DMS 273 (cell line): ENCODE data around the gene UPK2.
A peak's percentile ranks its signal among the peaks of the same experiment; 100 is the strongest.
"Not testable (repeated sequence)": the region's sequence is repeated elsewhere in the genome, so short reads cannot be mapped to it uniquely, and the experiment has no call there.

Experiments
- DNase-seq: peaks from one replicate; lab custom pipeline; 2025; ENCODE audit not compliant: unreplicated experiment; lab: John Stamatoyannopoulos, UW

UPK2 gene

DNA sequence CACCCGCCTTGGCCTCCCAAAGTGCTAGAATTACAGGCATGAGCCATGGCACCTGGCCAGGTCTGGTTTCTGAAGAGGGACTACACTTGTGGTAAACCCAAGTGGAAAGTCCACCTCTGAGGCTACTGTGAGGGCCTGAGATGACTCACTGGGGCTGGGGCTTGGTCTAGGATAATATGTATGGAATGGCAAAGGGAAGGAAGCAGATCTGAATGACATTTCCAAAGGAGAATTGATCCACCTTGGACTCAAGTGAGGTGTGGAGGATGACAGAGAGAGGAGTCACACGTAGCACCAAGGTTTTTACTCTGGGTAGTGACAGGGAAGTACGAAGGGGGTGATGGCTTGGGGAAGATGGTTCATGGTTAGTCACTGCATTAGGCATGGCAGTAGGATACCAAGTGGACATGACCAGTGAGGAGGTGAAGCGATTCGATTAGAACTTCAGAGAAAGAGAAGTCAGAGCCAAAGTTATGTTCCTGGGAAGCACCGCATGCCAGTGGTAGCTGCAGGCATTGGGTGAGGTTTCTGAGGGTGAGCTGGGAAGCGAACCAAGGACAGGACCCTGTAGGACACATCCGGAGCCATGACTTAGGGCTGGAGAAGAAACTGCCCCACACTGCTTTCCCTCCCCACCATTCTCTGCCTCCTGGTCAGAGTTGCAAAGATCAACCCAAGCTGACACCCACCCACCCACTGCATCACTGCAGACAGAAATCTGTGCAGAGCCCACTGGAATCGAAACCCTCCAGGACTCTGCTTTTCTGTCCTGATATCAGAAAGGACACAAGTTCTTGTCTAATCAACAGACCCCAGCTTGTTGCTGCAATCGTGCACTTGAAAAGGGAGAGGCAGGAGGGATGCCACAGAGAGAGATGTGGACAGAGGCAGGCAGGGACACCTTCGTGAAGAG, 17.4 kb upstream of the UPK2 start:
- no peak for DNase-seq

DNA sequence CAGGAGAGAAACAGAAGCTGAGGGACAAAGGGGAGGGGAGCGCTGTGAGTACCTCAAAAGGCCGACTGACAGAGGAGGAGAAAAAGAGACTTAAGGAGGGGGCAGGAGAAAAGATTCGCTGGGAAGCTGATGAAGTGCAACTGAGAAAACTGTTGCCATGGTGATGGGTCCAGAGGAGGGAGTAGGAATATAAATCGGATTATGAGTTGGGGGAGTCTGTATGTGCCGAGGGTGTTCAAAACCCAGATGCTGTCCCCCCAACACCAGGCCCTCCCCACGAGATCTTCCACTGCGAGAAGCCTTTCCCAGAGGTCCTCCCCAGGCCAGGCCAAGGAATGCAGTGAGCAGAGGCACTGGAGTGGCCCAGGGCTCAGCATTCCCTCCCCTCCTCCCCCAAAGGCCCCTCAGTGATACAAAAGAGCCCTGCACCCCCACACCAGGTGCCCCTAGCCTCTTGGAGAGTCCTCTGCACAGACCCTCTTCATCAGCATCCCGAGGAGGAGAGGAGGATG, 16.6 kb upstream of the UPK2 start:
- no peak for DNase-seq

DNA sequence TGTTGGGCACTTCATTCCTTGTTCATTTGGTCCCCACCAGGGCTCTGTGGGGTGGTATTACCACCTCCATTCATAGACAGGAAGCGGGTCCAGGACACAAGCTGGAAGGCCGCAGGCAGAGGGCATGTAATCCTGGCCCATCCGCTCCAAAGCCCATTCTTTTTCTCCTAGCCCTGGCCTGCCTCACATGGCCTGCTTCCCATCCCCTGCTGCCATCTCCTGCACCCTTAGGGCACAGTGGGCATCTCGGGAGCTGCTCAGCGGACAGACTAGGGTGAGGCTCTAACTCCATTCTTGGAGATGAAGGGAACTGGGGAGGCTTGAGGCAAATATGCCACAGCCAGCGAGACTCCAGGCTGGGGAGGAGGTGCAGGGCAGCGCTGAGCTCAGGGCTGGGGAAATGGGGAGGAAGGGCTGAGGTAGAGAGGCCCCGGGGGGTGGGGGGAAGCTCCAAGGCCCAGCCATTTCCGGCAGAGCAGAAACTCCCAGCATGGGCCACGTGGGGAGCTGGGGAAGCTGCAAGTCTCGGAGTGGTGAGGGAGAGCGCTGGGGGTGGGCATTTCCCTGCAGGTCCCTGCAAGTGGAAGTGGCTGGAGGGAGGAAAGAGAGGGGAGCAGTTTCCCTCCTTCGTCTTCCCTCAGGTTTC, 16.0 kb upstream of the UPK2 start:
- no peak for DNase-seq

DNA sequence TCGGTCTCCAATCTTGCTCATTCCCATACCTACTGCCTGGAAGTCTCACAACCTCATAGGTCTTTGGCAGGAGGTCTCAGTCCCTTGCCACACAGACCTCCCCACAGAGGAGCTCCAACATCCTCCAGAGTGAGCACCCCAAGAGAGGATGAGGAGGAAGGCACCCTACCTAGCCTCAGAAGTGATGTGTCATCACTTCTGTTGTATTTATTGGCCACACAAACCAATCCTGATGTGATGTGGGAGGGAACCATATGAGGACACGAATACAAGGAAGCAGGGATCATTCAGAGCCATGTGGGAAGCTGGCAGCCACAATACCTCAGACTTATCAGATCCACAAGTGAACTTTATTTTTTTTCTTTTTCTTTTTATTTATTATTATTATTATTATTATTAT, 9.0 kb upstream of the UPK2 start:
- DNase-seq = no peak

DNA sequence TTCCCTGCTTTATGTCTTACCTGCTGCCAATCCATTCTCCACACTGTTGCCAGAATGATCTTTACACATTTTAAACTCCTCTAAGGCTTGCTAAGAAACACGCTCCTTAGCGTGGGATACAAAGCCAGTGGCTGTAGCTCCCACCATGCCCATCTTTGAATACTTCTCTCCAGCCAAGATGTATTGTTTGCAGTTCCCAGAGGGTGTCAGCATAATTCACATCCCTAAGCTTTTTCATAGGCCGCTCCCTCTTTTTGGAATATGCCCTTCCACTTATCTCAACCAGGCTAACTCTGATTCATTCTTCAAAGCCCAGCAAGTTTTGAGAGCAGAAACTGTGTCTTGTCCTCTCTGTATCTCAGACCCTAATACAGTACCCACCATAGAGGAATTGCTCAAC, 8.1 kb upstream of the UPK2 start:
- no peak for DNase-seq

DNA sequence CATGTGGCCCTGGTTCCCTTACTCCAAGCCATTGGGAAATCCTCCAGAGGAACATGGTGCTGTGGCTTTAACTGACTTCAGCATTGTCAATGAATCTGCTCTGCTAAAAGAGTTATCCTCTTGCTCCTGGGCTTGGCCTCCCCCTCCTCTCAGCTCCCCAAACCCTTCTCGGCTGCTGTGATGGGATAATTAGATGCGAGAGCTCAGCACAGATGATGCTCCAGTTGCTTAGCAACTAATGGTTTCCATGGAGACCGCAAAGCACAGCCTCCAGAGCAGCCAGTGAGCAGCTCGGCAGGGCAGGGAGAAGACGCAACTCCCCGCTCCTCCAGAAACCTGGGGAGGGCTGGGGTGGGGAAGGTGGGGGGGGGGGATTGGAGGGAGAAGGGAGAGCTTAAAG, 2.8 kb upstream of the UPK2 start:
- peak; percentile 84 for DNase-seq

DNA sequence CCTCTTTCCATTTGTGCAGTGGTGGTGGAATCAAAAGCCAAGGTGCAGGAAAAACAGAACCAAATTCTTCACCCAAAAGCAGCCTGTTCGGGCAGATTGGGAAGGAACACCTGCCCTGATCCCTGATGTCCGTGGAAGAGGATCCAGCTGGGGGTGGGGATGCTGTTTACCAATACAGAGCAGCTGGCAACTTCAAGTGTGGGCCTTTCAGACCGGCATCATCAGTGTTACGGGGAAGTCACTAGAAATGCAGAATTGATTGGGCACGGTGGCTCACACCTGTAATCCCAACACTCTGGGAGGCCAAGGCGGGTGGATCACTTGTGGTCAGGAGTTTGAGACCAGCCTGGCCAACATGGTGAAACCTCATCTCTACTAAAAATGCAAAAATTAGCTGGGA, 2.1 kb upstream of the UPK2 start:
- not testable (repeated sequence) for DNase-seq

- DNase-seq = no peak
These were observed 860 bp downstream of the UPK2 start for GRCh38 chr11:118956847-118957469.

- no peak for DNase-seq
These were observed 1.5 kb downstream of the UPK2 start for GRCh38 chr11:118957549-118957948.

GRCh38 chr11:118957968-118958367, 1.9 kb downstream of the UPK2 start:
- DNase-seq = no peak

GRCh38 chr11:118958577-118958976, 2.5 kb downstream of the UPK2 start:
- no peak for DNase-seq

DNA sequence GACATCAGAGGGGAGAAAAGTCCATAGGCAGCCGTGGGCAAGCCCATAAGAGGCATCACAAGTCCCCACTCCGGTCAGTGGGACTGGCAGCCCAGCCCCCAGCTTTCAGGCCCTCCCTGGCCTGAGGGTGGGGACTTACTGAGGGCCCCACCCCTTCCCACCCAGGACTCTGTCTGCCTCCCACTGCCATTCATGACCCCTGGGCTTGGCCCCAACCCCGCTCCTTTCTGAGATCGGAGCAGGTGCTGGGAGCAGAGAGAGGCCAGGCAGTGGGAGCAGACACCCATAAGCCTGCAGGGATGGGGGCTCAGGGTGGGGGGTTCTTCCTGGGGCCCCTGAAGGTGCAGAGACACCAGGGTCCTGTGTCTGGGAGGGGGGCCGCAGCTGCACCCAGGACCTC, 5.1 kb downstream of the UPK2 start:
- DNase-seq = no peak

- DNase-seq = no peak
These were observed 5.5 kb downstream of the UPK2 start for GRCh38 chr11:118961591-118961990.

- not testable (repeated sequence) for DNase-seq
These were observed 13.4 kb downstream of the UPK2 start for GRCh38 chr11:118969508-118969907.

- DNase-seq = no peak
These were observed 15.5 kb downstream of the UPK2 start, which contains the start of gene FOXR1 for GRCh38 chr11:118971646-118972045. TSS of gene FOXR1 (plus strand) at chr11:118971761. CDS start at chr11:118971932, 171 bp downstream.

- no peak for DNase-seq
These were observed 17.9 kb downstream of the UPK2 start for GRCh38 chr11:118973985-118974384.

GRCh38 chr11:118975771-118976709, 19.9 kb downstream of the UPK2 start:
- peak; percentile 10 for DNase-seq

- peak; percentile 46 for DNase-seq
These were observed 23.3 kb downstream of the UPK2 start for GRCh38 chr11:118979434-118979833.

DNA sequence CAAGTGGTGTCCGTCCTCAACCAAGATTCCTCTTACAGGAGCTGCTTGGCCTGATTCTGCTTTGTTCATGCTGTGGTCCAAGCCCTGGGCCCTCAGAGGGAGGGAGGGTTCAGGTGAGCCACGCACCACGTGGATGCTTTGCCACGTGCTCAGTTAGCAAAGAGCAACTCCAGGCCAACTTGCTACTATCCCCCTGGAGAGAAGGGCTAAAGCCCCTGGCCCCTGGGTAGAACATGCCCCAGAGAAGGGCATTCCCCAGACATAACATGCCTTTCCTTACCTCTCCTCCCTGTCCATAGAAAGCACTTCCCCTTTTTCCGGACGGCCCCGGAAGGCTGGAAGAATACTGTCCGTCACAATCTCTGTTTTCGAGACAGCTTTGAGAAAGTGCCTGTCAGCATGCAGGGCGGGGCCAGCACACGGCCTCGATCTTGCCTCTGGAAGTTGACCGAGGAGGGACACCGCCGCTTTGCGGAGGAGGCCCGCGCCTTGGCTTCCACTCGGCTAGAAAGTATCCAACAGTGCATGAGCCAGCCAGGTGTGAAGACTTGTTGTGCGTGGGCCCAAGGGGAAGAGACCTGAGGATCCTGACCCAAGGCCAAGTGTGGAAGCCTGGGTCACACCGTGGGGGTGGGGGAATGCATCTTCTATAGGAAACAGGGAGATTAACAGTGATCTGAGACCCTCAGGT, 24.2 kb downstream of the UPK2 start:
- no peak for DNase-seq

DNA sequence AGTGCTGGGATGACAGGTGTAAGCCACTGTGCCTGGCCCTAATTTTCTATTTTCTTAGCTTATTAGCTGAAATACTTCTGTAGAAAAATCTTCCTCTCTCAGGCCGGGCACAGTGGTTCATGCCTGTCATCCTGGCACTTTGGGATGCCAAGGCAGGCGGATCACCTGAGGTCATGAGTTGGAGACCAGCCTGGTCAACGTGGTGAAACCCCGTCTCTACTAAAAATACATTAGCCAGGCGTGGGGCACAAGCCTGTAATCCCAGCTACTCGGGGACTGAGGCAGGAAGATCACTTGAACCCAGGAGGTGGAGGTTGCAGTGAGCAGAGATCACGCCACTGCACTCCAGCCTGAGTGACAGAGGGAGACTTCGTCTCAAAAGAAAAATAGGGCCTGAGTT, 28.2 kb downstream of the UPK2 start:
- DNase-seq = not testable (repeated sequence)
